ENCODE results near the gene THOC2.

Gene THOC2

GRCh38 chrX:123625477-123625876 is 107.4 kb downstream of the THOC2 start:
- Histone ChIP-seq H3K4me2 (ENCODE audit: insufficient read depth, low read length, poor library complexity, severe bottlenecking) (no peak overlapping the region), H3K9me3 (replicated peaks in 1 of 2; ENCODE audit: control insufficient read depth in 2 of 2, insufficient read depth in 1 of 2, low read depth in 1 of 2, low read length in 2 of 2) (no peaks in the 10 kb centered on the region)

DNA sequence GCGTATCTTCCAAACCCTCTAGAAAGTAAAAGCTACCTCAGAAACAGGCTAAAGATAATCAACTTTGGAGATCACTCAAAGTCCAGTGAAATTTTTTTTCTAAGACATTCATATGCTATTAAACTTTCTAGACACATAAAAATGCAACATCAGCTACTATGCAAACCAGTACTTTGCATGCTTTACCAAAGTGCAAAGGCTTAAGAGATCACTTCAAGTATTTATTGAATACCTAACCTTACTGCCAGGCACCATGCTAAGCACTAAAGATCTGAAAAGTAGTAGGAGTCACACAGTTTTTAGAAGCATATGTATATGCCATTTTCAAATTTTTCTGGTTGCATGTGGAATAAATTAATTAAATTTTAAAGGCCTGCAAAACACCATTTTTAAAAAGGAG is 115.8 kb downstream of the THOC2 start:
- Histone ChIP-seq H4K91ac (ENCODE audit: low read depth, low read length, poor library complexity) (no peak overlapping the region), H3K9ac (ENCODE audit: low read depth, low read length, poor library complexity) (no peak overlapping the region), H3K18ac (ENCODE audit: low read length) (no peak overlapping the region), H3K27me3 (ENCODE audit: control insufficient read depth in 3 of 3, insufficient read depth in 3 of 3, low read depth in 1 of 3, low read length in 3 of 3) (no peaks in the 10 kb centered on the region), H2BK15ac (ENCODE audit: low read length) (no peak overlapping the region), H2BK12ac (ENCODE audit: low read length) (no peak overlapping the region), H3K14ac (ENCODE audit: low read length) (no peak overlapping the region), H2AFZ (ENCODE audit: low read length) (no peak overlapping the region), H2BK5ac (ENCODE audit: low read length) (no peak overlapping the region), H3K36me3 (replicated peaks in 1 of 2; ENCODE audit: control insufficient read depth in 2 of 2, insufficient read depth in 2 of 2, low read length in 2 of 2) (peaks cover 2 to 59% of the 10 kb centered on the region in 2 donors), H2BK120ac (ENCODE audit: low read depth, low read length) (no peak overlapping the region), H3K27ac (replicated peaks; ENCODE audit: low read length) (no peak overlapping the region), H4K8ac (ENCODE audit: low read depth, low read length) (no peak overlapping the region), H3K4me1 (ENCODE audit: control insufficient read depth in 2 of 2, insufficient read depth in 1 of 2, low read depth in 1 of 2, low read length in 2 of 2) (no peaks in the 10 kb centered on the region), H3K4me2 (ENCODE audit: insufficient read depth, low read length, poor library complexity, severe bottlenecking) (no peak overlapping the region), H3K4ac (ENCODE audit: low read length) (no peak overlapping the region), H3K4me3 (ENCODE audit: low read length in 2 of 2) (no peak overlapping the region), H3K79me1 (ENCODE audit: low read depth, low read length) (no peaks in the 10 kb centered on the region), H2AK5ac (ENCODE audit: low read depth, low read length) (no peak overlapping the region), H3K9me3 (replicated peaks in 1 of 2; ENCODE audit: control insufficient read depth in 2 of 2, insufficient read depth in 1 of 2, low read depth in 1 of 2, low read length in 2 of 2) (no peaks in the 10 kb centered on the region), H3K23ac (ENCODE audit: low read depth, low read length, poor library complexity) (no peak overlapping the region)
- no peak for DNase-seq (ENCODE audit: low spot score)
- WGBS, 2 donors (ENCODE audit: extremely low coverage in 2 of 2, insufficient read length in 2 of 2, insufficient replicate concordance in 1 of 2): no CpG with 5 or more reads among the region's 1 CpG

More at GRCh38 chrX:123625477-123625876, 107.4 kb downstream of the THOC2 start:
- Histone ChIP-seq H2AK5ac (ENCODE audit: low read depth, low read length) (no peak overlapping the region), H3K27me3 (ENCODE audit: control insufficient read depth in 3 of 3, insufficient read depth in 3 of 3, low read depth in 1 of 3, low read length in 3 of 3) (no peaks in the 10 kb centered on the region), H3K27ac (replicated peaks; ENCODE audit: low read length) (no peak overlapping the region), H3K9ac (ENCODE audit: low read depth, low read length, poor library complexity) (no peak overlapping the region), H3K36me3 (replicated peaks in 1 of 2; ENCODE audit: control insufficient read depth in 2 of 2, insufficient read depth in 2 of 2, low read length in 2 of 2) (peaks cover 2 to 83% of the 10 kb centered on the region in 2 donors), H3K4me1 (ENCODE audit: control insufficient read depth in 2 of 2, insufficient read depth in 1 of 2, low read depth in 1 of 2, low read length in 2 of 2) (no peaks in the 10 kb centered on the region), H2AFZ (ENCODE audit: low read length) (no peak overlapping the region), H4K91ac (ENCODE audit: low read depth, low read length, poor library complexity) (no peak overlapping the region), H3K4ac (ENCODE audit: low read length) (no peak overlapping the region), H3K14ac (ENCODE audit: low read length) (no peak overlapping the region), H2BK120ac (ENCODE audit: low read depth, low read length) (no peak overlapping the region), H2BK15ac (ENCODE audit: low read length) (no peak overlapping the region), H3K79me1 (ENCODE audit: low read depth, low read length) (no peaks in the 10 kb centered on the region), H3K23ac (ENCODE audit: low read depth, low read length, poor library complexity) (no peak overlapping the region), H2BK12ac (ENCODE audit: low read length) (no peak overlapping the region), H3K4me3 (ENCODE audit: low read length in 2 of 2) (no peak overlapping the region), H3K18ac (ENCODE audit: low read length) (no peak overlapping the region), H4K8ac (ENCODE audit: low read depth, low read length) (no peak overlapping the region), H2BK5ac (ENCODE audit: low read length) (no peak overlapping the region)
- WGBS, 2 donors (ENCODE audit: extremely low coverage in 2 of 2, insufficient read length in 2 of 2, insufficient replicate concordance in 1 of 2): no CpG with 5 or more reads among the region's 1 CpG
- no peak for DNase-seq (ENCODE audit: low spot score)

- H3K27me3 ChIP-seq (ENCODE audit: control insufficient read depth in 3 of 3, insufficient read depth in 3 of 3, low read depth in 1 of 3, low read length in 3 of 3): no peaks in the 10 kb centered on the region
- no peak overlapping the region for H3K4me3 ChIP-seq (ENCODE audit: low read length in 2 of 2)
- H2BK12ac ChIP-seq (ENCODE audit: low read length): no peak overlapping the region
- no CpG with 5 or more reads among the region's 2 CpGs for WGBS, 2 donors (ENCODE audit: extremely low coverage in 2 of 2, insufficient read length in 2 of 2, insufficient replicate concordance in 1 of 2)
- no peak overlapping the region for H3K27ac ChIP-seq (replicated peaks; ENCODE audit: low read length)
- DNase-seq (ENCODE audit: low spot score): no peak
- no peak overlapping the region for H3K9ac ChIP-seq (ENCODE audit: low read depth, low read length, poor library complexity)
- no peak overlapping the region for H3K23ac ChIP-seq (ENCODE audit: low read depth, low read length, poor library complexity)
- no peak overlapping the region for H3K4me2 ChIP-seq (ENCODE audit: insufficient read depth, low read length, poor library complexity, severe bottlenecking)
- no peak overlapping the region for H2AK5ac ChIP-seq (ENCODE audit: low read depth, low read length)
- no peaks in the 10 kb centered on the region for H3K9me3 ChIP-seq (replicated peaks in 1 of 2; ENCODE audit: control insufficient read depth in 2 of 2, insufficient read depth in 1 of 2, low read depth in 1 of 2, low read length in 2 of 2)
- no peak overlapping the region for H2BK120ac ChIP-seq (ENCODE audit: low read depth, low read length)
- no peak overlapping the region for H2BK5ac ChIP-seq (ENCODE audit: low read length)
- H4K91ac ChIP-seq (ENCODE audit: low read depth, low read length, poor library complexity): no peak overlapping the region
- no peaks in the 10 kb centered on the region for H3K4me1 ChIP-seq (ENCODE audit: control insufficient read depth in 2 of 2, insufficient read depth in 1 of 2, low read depth in 1 of 2, low read length in 2 of 2)
- H4K8ac ChIP-seq (ENCODE audit: low read depth, low read length): no peak overlapping the region
- H3K14ac ChIP-seq (ENCODE audit: low read length): no peak overlapping the region
- no peak overlapping the region for H2AFZ ChIP-seq (ENCODE audit: low read length)
- no peak overlapping the region for H3K4ac ChIP-seq (ENCODE audit: low read length)
- H3K18ac ChIP-seq (ENCODE audit: low read length): no peak overlapping the region
- H3K79me1 ChIP-seq (ENCODE audit: low read depth, low read length): no peaks in the 10 kb centered on the region
- no peak overlapping the region for H2BK15ac ChIP-seq (ENCODE audit: low read length)
- peaks cover 0 to 55% of the 10 kb centered on the region in 2 donors for H3K36me3 ChIP-seq (replicated peaks in 1 of 2; ENCODE audit: control insufficient read depth in 2 of 2, insufficient read depth in 2 of 2, low read length in 2 of 2)
These were observed 121.9 kb downstream of the THOC2 start for GRCh38 chrX:123610915-123611314.

- Histone ChIP-seq H2AFZ (ENCODE audit: low read length) (no peak overlapping the region), H4K91ac (ENCODE audit: low read depth, low read length, poor library complexity) (no peak overlapping the region), H3K27ac (replicated peaks; ENCODE audit: low read length) (no peak overlapping the region), H3K27me3 (ENCODE audit: control insufficient read depth in 3 of 3, insufficient read depth in 3 of 3, low read depth in 1 of 3, low read length in 3 of 3) (no peaks in the 10 kb centered on the region), H3K4me3 (ENCODE audit: low read length in 2 of 2) (no peak overlapping the region), H3K4ac (ENCODE audit: low read length) (no peak overlapping the region), H3K4me2 (ENCODE audit: insufficient read depth, low read length, poor library complexity, severe bottlenecking) (no peak overlapping the region), H3K23ac (ENCODE audit: low read depth, low read length, poor library complexity) (no peak overlapping the region), H3K36me3 (replicated peaks in 1 of 2; ENCODE audit: control insufficient read depth in 2 of 2, insufficient read depth in 2 of 2, low read length in 2 of 2) (peaks cover 3 to 73% of the 10 kb centered on the region in 2 donors), H2BK120ac (ENCODE audit: low read depth, low read length) (no peak overlapping the region), H3K4me1 (ENCODE audit: control insufficient read depth in 2 of 2, insufficient read depth in 1 of 2, low read depth in 1 of 2, low read length in 2 of 2) (no peaks in the 10 kb centered on the region), H2AK5ac (ENCODE audit: low read depth, low read length) (no peak overlapping the region), H3K14ac (ENCODE audit: low read length) (no peak overlapping the region), H3K9me3 (replicated peaks in 1 of 2; ENCODE audit: control insufficient read depth in 2 of 2, insufficient read depth in 1 of 2, low read depth in 1 of 2, low read length in 2 of 2) (no peaks in the 10 kb centered on the region), H3K9ac (ENCODE audit: low read depth, low read length, poor library complexity) (no peak overlapping the region), H2BK12ac (ENCODE audit: low read length) (no peak overlapping the region), H3K79me1 (ENCODE audit: low read depth, low read length) (no peaks in the 10 kb centered on the region), H4K8ac (ENCODE audit: low read depth, low read length) (no peak overlapping the region), H2BK5ac (ENCODE audit: low read length) (no peak overlapping the region), H3K18ac (ENCODE audit: low read length) (no peak overlapping the region), H2BK15ac (ENCODE audit: low read length) (no peak overlapping the region)
- no CpG with 5 or more reads among the region's 6 CpGs for WGBS, 2 donors (ENCODE audit: extremely low coverage in 2 of 2, insufficient read length in 2 of 2, insufficient replicate concordance in 1 of 2)
- DNase-seq (ENCODE audit: low spot score): no peak
These were observed 125.0 kb downstream of the THOC2 start for GRCh38 chrX:123607806-123608205.

All from neuronal stem cell (in vitro differentiated cells).